ENCODE data around the gene OR5T3. TPM values are rescaled to one million over a fixed set of nuclear protein-coding genes. Genes with fewer than 3 reads are reported as not detected.

Gene OR5T3
- total and polyA plus RNA-seq, 8 donors, result not detected

GRCh38 chr11:56271092-56271491 lies 19.0 kb downstream of the OR5T3 start:
- Histone ChIP-seq H3K9me3 (no peaks in the 10 kb centered on the region), H3K4me1 (no peaks in the 10 kb centered on the region), H3K36me3 (no peaks in the 10 kb centered on the region), H3K27ac (no peak overlapping the region), H3K4me3 (no peak overlapping the region), H3K27me3 (no peaks in the 10 kb centered on the region)
- no peak for TF ChIP-seq CTCF (IDR thresholded peaks at IDR 0.05)
- WGBS, 2 donors, result 57 to 58% methylated on average over 3 of the region's 3 CpGs
- FAIRE-seq (no peak), DNase-seq (no peak), ATAC-seq (no peak)
- intact Hi-C loops (cut with DNase I), result no loop called here

- H3K27ac ChIP-seq, result no peak within 1 kb of the TSS
- FAIRE-seq (no peak), DNase-seq (no peak), ATAC-seq (no peak)
- H3K4me1 ChIP-seq, result no peaks in the 10 kb centered on the region
- H3K36me3 ChIP-seq, result no peaks in the 10 kb centered on the region
- TF ChIP-seq CTCF (IDR thresholded peaks at IDR 0.05), result no peak
- H3K9me3 ChIP-seq, result no peaks in the 10 kb centered on the region
- H3K27me3 ChIP-seq, result no peaks in the 10 kb centered on the region
- intact Hi-C loops (cut with DNase I), result no loop called here
- H3K4me3 ChIP-seq, result no peak within 1 kb of the TSS
Measured at GRCh38 chr11:56273854-56274253, 21.8 kb downstream of the OR5T3 start, which contains the start of gene OR5T1. OR5T1 (plus strand) TSS chr11:56274154; CDS start chr11:56275639, 1,485 bp downstream.

GRCh38 chr11:56292154-56292553 lies 40.1 kb downstream of the OR5T3 start, which contains the start of gene OR8H1:
OR8H1 (minus strand) TSS chr11:56292254; CDS start chr11:56291062, 1,192 bp downstream.
- no peak for DNase-seq
- TF ChIP-seq CTCF (IDR thresholded peaks at IDR 0.05), result no peak
- H3K27me3 ChIP-seq, result no peaks in the 10 kb centered on the region
- no peaks in the 10 kb centered on the region for H3K4me1 ChIP-seq
- H3K9me3 ChIP-seq, result no peaks in the 10 kb centered on the region
- H3K27ac ChIP-seq, result no peak within 1 kb of the TSS
- H3K4me3 ChIP-seq, result no peak within 1 kb of the TSS
- WGBS, 2 donors, result 52% methylated on average over 2 of the region's 2 CpGs
- no peaks in the 10 kb centered on the region for H3K36me3 ChIP-seq
- intact Hi-C loops (cut with DNase I), result no loop called here
- FAIRE-seq, result no peak
- no peak for ATAC-seq

- no peak for ATAC-seq
- H3K4me1 ChIP-seq, result no peaks in the 10 kb centered on the region
- 60 to 71% methylated on average over 4 of the region's 4 CpGs for WGBS, 2 donors
Measured at GRCh38 chr11:56296898-56297297, 44.8 kb downstream of the OR5T3 start.

More at GRCh38 chr11:56296898-56297297, 44.8 kb downstream of the OR5T3 start:
- intact Hi-C loops (cut with DNase I), result no loop called here
- Histone ChIP-seq H3K9me3 (no peaks in the 10 kb centered on the region), H3K36me3 (no peaks in the 10 kb centered on the region), H3K4me3 (no peak overlapping the region), H3K27ac (no peak overlapping the region), H3K27me3 (no peaks in the 10 kb centered on the region)
- FAIRE-seq (no peak), DNase-seq (no peak)
- TF ChIP-seq CTCF (IDR thresholded peaks at IDR 0.05), result no peak

Other genes starting within 250 kb of the OR5T3 start
- gene OR5AS1, start 224.6 kb upstream of the OR5T3 start, total RNA-seq, result not detected
- not detected for gene OR5AS1, start 224.6 kb upstream of the OR5T3 start, polyA plus RNA-seq
- gene OR8I2, start 158.9 kb upstream of the OR5T3 start, total RNA-seq, result not detected
- gene OR8I2, start 158.9 kb upstream of the OR5T3 start, polyA plus RNA-seq, result not detected
- gene OR8H2, start 148.6 kb upstream of the OR5T3 start, total RNA-seq, result not detected
- gene OR8H2, start 148.6 kb upstream of the OR5T3 start, polyA plus RNA-seq, result not detected
- gene OR8H3, start 129.9 kb upstream of the OR5T3 start, total RNA-seq, result not detected
- gene OR8H3, start 129.9 kb upstream of the OR5T3 start, polyA plus RNA-seq, result not detected
- not detected for gene OR8J3, start 112.1 kb upstream of the OR5T3 start, total RNA-seq
- not detected for gene OR8J3, start 112.1 kb upstream of the OR5T3 start, polyA plus RNA-seq
- not detected for gene OR8K5, start 91.9 kb upstream of the OR5T3 start, total RNA-seq
- not detected for gene OR8K5, start 91.9 kb upstream of the OR5T3 start, polyA plus RNA-seq
- not detected for gene OR5J2, start 75.6 kb upstream of the OR5T3 start, total RNA-seq
- not detected for gene OR5J2, start 75.6 kb upstream of the OR5T3 start, polyA plus RNA-seq
- gene OR5T2, start 18.0 kb upstream of the OR5T3 start, total RNA-seq, result not detected
- gene OR5T2, start 18.0 kb upstream of the OR5T3 start, polyA plus RNA-seq, result not detected
- gene OR5T1, start 21.9 kb downstream of the OR5T3 start, total RNA-seq, result not detected
- gene OR5T1, start 21.9 kb downstream of the OR5T3 start, polyA plus RNA-seq, result not detected
- not detected for gene OR8H1, start 40.0 kb downstream of the OR5T3 start, total RNA-seq
- not detected for gene OR8H1, start 40.0 kb downstream of the OR5T3 start, polyA plus RNA-seq
- not detected for gene OR8K3, start 62.9 kb downstream of the OR5T3 start, total RNA-seq
- not detected for gene OR8K3, start 62.9 kb downstream of the OR5T3 start, polyA plus RNA-seq
- gene OR8K1, start 93.8 kb downstream of the OR5T3 start, total RNA-seq, result not detected
- gene OR8K1, start 93.8 kb downstream of the OR5T3 start, polyA plus RNA-seq, result not detected
- gene OR8J1, start 102.0 kb downstream of the OR5T3 start, total RNA-seq, result not detected
- not detected for gene OR8J1, start 102.0 kb downstream of the OR5T3 start, polyA plus RNA-seq
- not detected for gene OR8U1, start 123.4 kb downstream of the OR5T3 start, total RNA-seq
- under 1 TPM in 1 of 2 donors, not detected in 1; 0.09 TPM for gene OR8U1, start 123.4 kb downstream of the OR5T3 start, polyA plus RNA-seq
- gene OR5AL1, start 160.4 kb downstream of the OR5T3 start, total RNA-seq, result not detected
- gene OR5AL1, start 160.4 kb downstream of the OR5T3 start, polyA plus RNA-seq, result not detected
- gene OR5M3, start 221.1 kb downstream of the OR5T3 start, total RNA-seq, result not detected
- not detected for gene OR5M3, start 221.1 kb downstream of the OR5T3 start, polyA plus RNA-seq
- not detected for gene OR5M8, start 239.1 kb downstream of the OR5T3 start, total RNA-seq
- not detected for gene OR5M8, start 239.1 kb downstream of the OR5T3 start, polyA plus RNA-seq

All from pancreas (tissue), 10 donors.